HG03095 (cell line): Measurements from ENCODE around the gene MIDN.
"Not testable (repeated sequence)": the region's sequence is repeated elsewhere in the genome, so short reads cannot be mapped to it uniquely, and the experiment has no call there.

Source experiments
- ATAC-seq: cut with Tn5 transposase; IDR thresholded peaks from one replicate; pipeline ENCODE4 v1.9.1; 2021; ENCODE audit warnings: moderate library complexity; ENCODE audit not compliant: unreplicated experiment

MIDN gene

GRCh38 chr19:1248139-1248785 lies at the start of gene MIDN:
TSS of gene MIDN (plus strand) at chr19:1248583. CDS start at chr19:1250297, 1,714 bp downstream.
- peak; percentile 13 for ATAC-seq

- ATAC-seq: no peak
These were observed 48.9 kb upstream of the MIDN start for GRCh38 chr19:1199531-1199930.

- ATAC-seq: not testable (repeated sequence)
These were observed 47.8 kb upstream of the MIDN start for GRCh38 chr19:1200614-1201013.

- ATAC-seq: peak; percentile 64
These were observed 43.0 kb upstream of the MIDN start, which contains the start of gene STK11 for GRCh38 chr19:1205114-1206099. TSS of gene STK11 (plus strand) at chr19:1205778. CDS start at chr19:1206914, 1,136 bp downstream.

- ATAC-seq: no peak
These were observed 42.1 kb upstream of the MIDN start for GRCh38 chr19:1206150-1206863.

GRCh38 chr19:1206864-1207450 lies 41.4 kb upstream of the MIDN start:
- no peak for ATAC-seq

GRCh38 chr19:1208830-1209229 lies 39.6 kb upstream of the MIDN start:
- ATAC-seq: not testable (repeated sequence)

GRCh38 chr19:1210227-1210538 lies 38.2 kb upstream of the MIDN start:
- no peak for ATAC-seq

GRCh38 chr19:1211494-1212234 lies 36.7 kb upstream of the MIDN start:
- ATAC-seq: no peak

- no peak for ATAC-seq
These were observed 34.7 kb upstream of the MIDN start for GRCh38 chr19:1213391-1214286.

GRCh38 chr19:1214299-1214861 lies 34.0 kb upstream of the MIDN start:
- no peak for ATAC-seq

GRCh38 chr19:1214862-1215731 lies 33.3 kb upstream of the MIDN start:
- no peak for ATAC-seq

GRCh38 chr19:1216756-1217155 lies 31.6 kb upstream of the MIDN start:
- ATAC-seq: no peak

GRCh38 chr19:1217366-1217765 lies 31.0 kb upstream of the MIDN start:
- ATAC-seq: no peak

- ATAC-seq: no peak
These were observed 29.4 kb upstream of the MIDN start for GRCh38 chr19:1218751-1219567.

- no peak for ATAC-seq
These were observed 28.5 kb upstream of the MIDN start for GRCh38 chr19:1219786-1220476.

GRCh38 chr19:1220477-1220930 lies 27.9 kb upstream of the MIDN start:
- ATAC-seq: no peak
